Gastroesophageal sphincter (tissue), 3 donors: ENCODE data around the gene GAREM1.

ENCODE experiments used
- EP300 ChIP-seq: sonication (generic); formaldehyde crosslinking; IDR thresholded peaks from one replicate; pipeline ENCODE4 v1.6.1; 2017; ENCODE audit warnings: antibody characterized with exemption, mild to moderate bottlenecking
- TF ChIP-seq, protein P1 (sequence below), 4 experiments: fragments of 200-600 bp in 2 of 4; fragments of 450-650 bp in 2 of 4; sonication (generic) in 1 of 4; IDR thresholded peaks; one replicate each; pipeline ENCODE4 v1.5.1; 2017 to 2019; ENCODE audit warnings: antibody characterized with exemption in 4 of 4, mild to moderate bottlenecking in 2 of 4, moderate library complexity in 2 of 4

DNA sequence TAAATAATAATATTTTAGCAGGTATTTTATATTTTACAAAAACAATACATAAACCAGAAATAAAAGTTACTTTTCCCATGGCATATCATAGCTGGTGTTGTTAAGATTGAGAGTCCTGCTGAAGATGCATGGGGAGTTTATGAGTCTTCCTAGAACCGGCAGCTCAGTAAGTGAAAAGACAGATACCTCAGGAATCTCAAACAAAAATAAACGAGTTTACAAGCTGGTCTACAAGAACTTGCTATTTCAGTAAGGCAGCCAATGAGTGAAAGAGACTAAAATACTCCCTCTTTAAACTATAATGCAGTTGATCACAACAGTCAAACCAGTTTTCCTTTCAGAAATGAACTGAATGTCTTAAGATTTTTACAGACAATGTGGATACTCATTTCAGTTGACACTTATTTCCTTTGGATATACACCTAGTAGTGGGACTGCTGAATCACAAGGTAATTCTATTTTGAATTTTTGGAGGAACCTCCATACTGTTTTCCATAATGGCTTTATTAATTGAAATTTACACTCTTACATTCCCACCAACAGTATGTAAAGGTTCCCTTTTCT, 8.9 kb downstream of the GAREM1 start:
- TF ChIP-seq EP300, result no peak
- TF ChIP-seq, protein P1, sequence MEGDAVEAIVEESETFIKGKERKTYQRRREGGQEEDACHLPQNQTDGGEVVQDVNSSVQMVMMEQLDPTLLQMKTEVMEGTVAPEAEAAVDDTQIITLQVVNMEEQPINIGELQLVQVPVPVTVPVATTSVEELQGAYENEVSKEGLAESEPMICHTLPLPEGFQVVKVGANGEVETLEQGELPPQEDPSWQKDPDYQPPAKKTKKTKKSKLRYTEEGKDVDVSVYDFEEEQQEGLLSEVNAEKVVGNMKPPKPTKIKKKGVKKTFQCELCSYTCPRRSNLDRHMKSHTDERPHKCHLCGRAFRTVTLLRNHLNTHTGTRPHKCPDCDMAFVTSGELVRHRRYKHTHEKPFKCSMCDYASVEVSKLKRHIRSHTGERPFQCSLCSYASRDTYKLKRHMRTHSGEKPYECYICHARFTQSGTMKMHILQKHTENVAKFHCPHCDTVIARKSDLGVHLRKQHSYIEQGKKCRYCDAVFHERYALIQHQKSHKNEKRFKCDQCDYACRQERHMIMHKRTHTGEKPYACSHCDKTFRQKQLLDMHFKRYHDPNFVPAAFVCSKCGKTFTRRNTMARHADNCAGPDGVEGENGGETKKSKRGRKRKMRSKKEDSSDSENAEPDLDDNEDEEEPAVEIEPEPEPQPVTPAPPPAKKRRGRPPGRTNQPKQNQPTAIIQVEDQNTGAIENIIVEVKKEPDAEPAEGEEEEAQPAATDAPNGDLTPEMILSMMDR (IDR thresholded peaks at IDR 0.05), result no peak
